Urinary bladder (tissue), 4 donors: ENCODE results near the gene TPST1. TPM values are rescaled to one million over a fixed set of nuclear protein-coding genes. Genes with fewer than 3 reads are reported as not detected.
"Not testable (repeated sequence)": the region's sequence is repeated elsewhere in the genome, so short reads cannot be mapped to it uniquely, and the experiment has no call there.

Experiments used
- DNase-seq: peaks from one replicate; pipeline ENCODE4 v3.0.0-alpha.2; 2015; ENCODE audit errors: extremely low spot score
- H3K27ac ChIP-seq: one replicate; pipeline ENCODE4 v1.5.1; 2013; ENCODE audit warnings: low read depth, mild to moderate bottlenecking, moderate library complexity
- H3K36me3 ChIP-seq: one replicate; pipeline ENCODE4 v1.6.1; 2013; ENCODE audit warnings: mild to moderate bottlenecking, moderate library complexity; ENCODE audit not compliant: insufficient read depth
- H3K4me1 ChIP-seq: one replicate; pipeline ENCODE4 v1.6.1; 2013; ENCODE audit warnings: mild to moderate bottlenecking, moderate library complexity; ENCODE audit not compliant: insufficient read depth
- H3K4me3 ChIP-seq: one replicate; pipeline ENCODE4 v1.5.1; 2013; ENCODE audit warnings: low read depth, low read length
- WGBS: extraction: QIAGEN DNeasy Blood & Tissue Kit; methylation state at CpG from one replicate; pipeline ENCODE4 v1.1.7; 2013; 5-methylcytosine and 5-hydroxymethylcytosine counted together
- polyA plus RNA-seq: library from polyadenylated mRNA; stranded (reverse); fragments of 200-250 nt; gene quantifications from one replicate; pipeline ENCODE4 v1.2.3, GENCODE V29; 2013
- total RNA-seq: library from RNA; depleted of rRNA; stranded (reverse); fragments of >200 nt; gene quantifications from one replicate; pipeline ENCODE4 v1.2.3, GENCODE V29; 2014
- donor health status: healthy with polysubstance abuse.
- donor health status: healthy.

TPST1 gene
- total and polyA plus RNA-seq, 2 donors, result 72.8 to 172 TPM

DNA sequence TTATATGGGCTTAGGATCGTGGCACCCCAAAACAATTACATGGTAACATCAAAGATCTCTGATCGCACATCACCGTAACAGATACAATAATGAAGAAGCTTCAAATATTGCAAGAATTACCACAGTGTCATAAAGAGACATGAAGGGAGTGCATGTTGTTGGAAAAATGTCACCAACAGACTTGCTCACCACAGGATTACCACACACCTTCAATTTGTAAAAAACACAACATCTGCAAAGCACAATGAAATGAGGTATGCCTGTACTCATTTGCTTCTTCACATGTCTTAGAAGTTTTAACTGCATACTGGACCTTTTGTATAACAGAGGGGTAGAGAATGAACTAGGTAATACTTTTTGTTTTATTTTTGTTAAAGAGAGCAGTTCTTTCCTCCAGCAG is 96.6 kb downstream of the TPST1 start:
- WGBS, result 96% methylated on average over 3 of the region's 3 CpGs
- no peak for DNase-seq
- H3K27ac ChIP-seq, result no peak overlapping the region
- H3K36me3 ChIP-seq, result no peaks in the 10 kb centered on the region
- H3K4me1 ChIP-seq, result no peaks in the 10 kb centered on the region
- H3K4me3 ChIP-seq, result no peak overlapping the region

DNA sequence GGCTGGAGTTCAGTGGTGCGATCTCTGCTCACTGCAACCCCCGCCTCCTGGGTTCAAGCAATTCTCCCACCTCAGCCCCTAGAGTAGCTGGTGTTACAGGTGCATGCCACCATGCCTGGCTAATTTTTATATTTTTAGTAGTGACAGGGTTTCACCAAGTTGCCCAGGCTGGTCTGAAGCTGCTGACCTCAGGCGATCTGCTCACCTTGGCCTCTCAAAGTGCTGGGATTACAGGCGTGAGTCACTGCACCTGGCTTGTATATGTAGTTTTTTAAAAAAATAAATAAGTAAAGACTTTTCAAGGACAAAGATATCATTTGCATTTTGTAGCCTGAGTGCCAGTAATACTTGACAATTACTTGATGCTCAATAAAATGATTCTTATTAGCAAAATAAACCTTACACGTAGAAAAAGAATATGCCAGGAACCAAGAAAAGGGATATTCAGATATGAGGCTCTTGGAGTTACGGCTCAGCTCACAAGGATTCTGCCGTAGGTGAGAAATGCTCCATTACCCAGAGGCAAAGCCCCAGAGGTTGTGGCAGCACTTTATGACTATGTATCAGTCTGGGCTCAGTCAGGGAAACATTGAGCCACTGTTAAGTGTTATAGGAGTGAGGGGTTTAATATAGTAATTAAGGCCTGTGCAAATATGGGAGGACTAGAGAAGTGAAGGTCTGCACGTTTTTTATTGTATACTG is 98.5 kb downstream of the TPST1 start:
- WGBS, result 80% methylated on average over 8 of the region's 8 CpGs

DNA sequence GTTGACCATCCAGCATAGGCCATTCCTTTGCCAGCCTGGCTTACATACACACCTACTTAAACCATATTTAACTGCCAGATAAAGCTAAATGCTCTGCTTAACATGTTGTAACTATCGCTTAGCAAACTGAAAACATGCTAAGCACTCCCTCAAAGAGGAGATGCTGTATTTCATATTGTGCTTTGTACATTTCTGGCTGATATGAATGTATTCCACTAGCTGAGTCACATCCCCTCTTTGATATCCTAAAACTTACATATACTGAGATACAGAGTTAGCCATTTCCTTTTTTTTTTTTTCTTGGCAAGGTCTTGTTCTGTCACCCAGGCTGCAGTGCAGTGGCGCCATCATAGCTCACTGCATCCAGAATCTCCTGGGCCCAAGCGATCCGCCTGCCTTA is 99.4 kb downstream of the TPST1 start:
- WGBS, result 91% methylated on average over 4 of the region's 4 CpGs
- Histone ChIP-seq H3K4me3 (no peak overlapping the region), H3K36me3 (no peaks in the 10 kb centered on the region), H3K27ac (no peak overlapping the region), H3K4me1 (no peaks in the 10 kb centered on the region)
- no peak for DNase-seq

More for the DNA sequence above, 98.5 kb downstream of the TPST1 start:
- no peak overlapping the region for H3K27ac ChIP-seq
- no peaks in the 10 kb centered on the region for H3K4me1 ChIP-seq
- H3K4me3 ChIP-seq, result no peak overlapping the region
- H3K36me3 ChIP-seq, result no peaks in the 10 kb centered on the region
- DNase-seq, result no peak

DNA sequence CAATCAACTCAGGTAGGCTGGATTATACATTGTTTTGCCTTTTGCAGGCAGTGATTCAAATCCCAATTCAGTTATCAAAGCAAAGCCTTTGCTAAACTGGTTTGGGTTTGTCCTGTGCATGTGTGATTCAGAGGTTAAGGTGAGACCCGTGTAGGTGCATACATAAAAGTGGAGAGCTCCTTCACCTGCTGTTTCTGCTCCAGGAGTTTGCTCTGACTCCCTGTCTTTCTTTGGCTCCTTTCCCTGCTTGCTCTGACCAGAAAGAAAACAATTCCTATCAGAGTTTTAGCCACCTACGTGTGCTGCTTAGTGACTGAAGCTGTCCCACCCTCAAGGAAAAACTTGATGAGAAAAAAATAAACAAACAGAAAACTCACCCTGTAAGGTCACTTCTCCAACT is 101.1 kb downstream of the TPST1 start:
- H3K4me3 ChIP-seq, result no peak overlapping the region
- H3K27ac ChIP-seq, result no peak overlapping the region
- DNase-seq, result peak; percentile 15
- WGBS, result 33% methylated on average over 2 of the region's 2 CpGs
- peaks cover 2% of the 10 kb centered on the region for H3K4me1 ChIP-seq
- no peaks in the 10 kb centered on the region for H3K36me3 ChIP-seq

DNA sequence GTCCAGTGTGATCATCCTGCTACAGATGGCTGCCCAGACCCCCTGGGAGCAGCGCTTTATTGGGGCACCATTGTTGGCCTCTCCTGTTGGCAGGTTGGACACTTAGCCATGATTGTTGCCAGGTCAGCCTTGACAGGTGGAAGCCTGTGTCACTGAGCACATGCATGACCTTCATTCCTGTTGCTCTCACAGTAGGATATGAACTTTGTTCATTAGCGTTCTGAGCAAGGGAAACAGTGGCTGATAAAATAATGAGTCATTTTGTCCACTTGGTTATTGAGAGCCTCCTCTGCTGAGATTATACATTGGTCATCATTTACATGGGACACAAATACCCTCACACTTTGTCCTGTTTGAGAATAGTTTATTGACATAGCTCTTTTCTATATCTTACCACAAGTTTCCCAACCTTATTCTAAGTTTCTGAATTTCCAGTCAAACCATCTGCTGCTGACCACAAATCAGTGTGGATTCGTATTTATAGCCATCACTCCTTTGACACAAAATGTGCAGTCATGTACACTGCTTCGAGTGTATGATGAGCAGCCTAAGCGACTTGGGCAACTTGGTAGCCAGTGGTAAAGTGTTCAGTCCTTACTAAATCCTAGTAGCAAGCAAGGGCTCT is 102.6 kb downstream of the TPST1 start:
- Histone ChIP-seq H3K27ac (no peak overlapping the region), H3K4me3 (no peak overlapping the region), H3K36me3 (no peaks in the 10 kb centered on the region), H3K4me1 (peaks cover 2% of the 10 kb centered on the region)
- DNase-seq, result no peak
- WGBS, result 82% methylated on average over 5 of the region's 5 CpGs

DNA sequence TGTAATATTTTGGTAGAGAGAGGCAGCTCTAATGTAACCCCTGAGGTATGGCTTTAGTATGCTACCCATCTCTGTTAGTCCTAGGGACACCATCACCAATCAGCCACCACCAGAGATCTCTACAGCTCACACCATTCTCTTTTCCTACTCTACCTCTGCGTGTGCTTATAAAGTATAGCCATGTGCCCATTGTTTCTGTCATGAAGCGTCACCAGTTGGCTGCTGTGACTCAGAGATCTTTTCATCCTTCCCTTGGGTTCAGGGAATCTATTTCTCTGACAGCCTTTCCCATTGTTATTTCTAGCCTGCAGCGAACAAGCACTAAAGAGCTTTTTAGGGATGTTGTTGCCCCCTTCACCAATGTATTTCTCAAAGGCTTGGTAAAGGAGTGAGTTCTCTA is 103.3 kb downstream of the TPST1 start:
- DNase-seq, result no peak
- H3K4me1 ChIP-seq, result peaks cover 2% of the 10 kb centered on the region
- no peak overlapping the region for H3K27ac ChIP-seq
- 92% methylated on average over 3 of the region's 3 CpGs for WGBS
- no peaks in the 10 kb centered on the region for H3K36me3 ChIP-seq
- no peak overlapping the region for H3K4me3 ChIP-seq

DNA sequence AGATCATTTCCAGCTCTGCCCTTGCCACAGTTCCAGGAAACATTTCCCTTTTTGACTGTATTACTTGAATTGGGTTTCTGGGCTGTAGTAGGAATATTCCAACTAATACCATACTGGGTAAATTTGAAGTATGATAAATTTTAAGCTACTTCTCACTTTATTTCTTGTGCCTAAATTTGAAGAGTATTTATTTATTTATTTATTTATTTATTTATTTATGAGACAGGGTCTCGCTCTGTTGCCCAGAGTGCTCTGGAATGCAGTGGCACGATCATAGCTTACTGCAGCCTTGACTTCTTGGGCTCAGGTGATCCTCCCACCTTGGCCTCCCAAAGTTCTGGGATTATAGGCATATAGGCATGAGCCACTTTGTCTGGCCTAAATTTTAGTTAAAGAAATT is 105.5 kb downstream of the TPST1 start:
- H3K36me3 ChIP-seq, result no peaks in the 10 kb centered on the region
- H3K4me1 ChIP-seq, result peaks cover 2% of the 10 kb centered on the region
- DNase-seq, result no peak
- H3K27ac ChIP-seq, result no peak overlapping the region
- 97% methylated on average over 2 of the region's 2 CpGs for WGBS
- no peak overlapping the region for H3K4me3 ChIP-seq

DNA sequence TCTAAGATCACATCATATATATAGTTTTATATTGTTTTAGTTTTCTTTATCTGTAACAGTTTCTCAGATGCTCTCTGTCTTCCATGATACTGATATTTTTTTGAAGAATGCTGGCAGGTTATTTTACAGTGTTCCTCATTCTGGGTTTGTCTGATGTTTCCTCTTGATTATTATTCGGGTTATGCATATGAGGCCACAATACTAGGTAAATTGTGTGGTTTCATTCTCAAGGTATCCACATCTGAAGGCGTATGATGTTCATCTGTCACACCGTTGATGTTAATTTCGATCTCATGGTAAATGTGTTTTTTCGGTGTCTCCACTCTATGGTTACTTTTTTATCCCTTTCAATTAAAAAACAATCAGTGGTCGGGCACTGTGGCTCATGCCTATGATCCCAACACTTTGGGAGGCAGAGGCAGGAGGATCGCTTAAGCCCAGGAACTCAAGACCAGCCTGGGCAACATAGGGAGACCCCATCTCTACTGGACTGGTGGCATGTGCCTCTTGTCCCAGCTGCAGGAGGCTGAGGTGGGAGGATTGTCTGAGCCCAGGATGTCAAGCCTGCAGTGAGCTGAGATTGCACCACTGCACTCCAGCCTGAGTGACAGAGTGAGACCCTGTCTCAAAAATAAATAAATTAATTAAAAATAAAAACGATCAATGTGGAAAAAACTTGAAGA is 108.9 kb downstream of the TPST1 start:
- 88% methylated on average over 8 of the region's 8 CpGs for WGBS
- no peak overlapping the region for H3K4me3 ChIP-seq
- H3K4me1 ChIP-seq, result peaks cover 2% of the 10 kb centered on the region
- no peak for DNase-seq
- H3K27ac ChIP-seq, result no peak overlapping the region
- H3K36me3 ChIP-seq, result no peaks in the 10 kb centered on the region

DNA sequence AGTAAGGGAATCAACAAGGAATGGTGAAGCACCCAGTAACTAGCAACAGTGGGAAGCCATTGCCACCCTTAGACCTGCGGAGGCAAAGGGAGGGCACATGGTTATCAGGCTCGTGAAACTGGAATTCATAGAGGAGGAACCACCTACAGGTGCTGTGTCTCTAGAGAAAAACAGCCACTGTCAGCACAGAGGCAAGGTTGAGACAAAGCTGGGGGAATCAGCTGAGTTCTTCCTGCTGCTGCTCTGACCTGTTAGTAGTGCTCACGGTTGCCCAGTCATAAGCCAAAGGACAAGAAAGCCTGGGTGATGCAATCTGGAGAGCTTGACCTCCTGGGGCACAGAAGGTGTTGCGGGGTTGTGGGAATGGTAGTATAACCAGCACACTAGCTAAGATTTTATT is 110.1 kb downstream of the TPST1 start:
- no peak overlapping the region for H3K27ac ChIP-seq
- no peak for DNase-seq
- peaks cover 2% of the 10 kb centered on the region for H3K4me1 ChIP-seq
- no peak overlapping the region for H3K4me3 ChIP-seq
- no peaks in the 10 kb centered on the region for H3K36me3 ChIP-seq
- WGBS, result 72% methylated on average over 4 of the region's 4 CpGs

DNA sequence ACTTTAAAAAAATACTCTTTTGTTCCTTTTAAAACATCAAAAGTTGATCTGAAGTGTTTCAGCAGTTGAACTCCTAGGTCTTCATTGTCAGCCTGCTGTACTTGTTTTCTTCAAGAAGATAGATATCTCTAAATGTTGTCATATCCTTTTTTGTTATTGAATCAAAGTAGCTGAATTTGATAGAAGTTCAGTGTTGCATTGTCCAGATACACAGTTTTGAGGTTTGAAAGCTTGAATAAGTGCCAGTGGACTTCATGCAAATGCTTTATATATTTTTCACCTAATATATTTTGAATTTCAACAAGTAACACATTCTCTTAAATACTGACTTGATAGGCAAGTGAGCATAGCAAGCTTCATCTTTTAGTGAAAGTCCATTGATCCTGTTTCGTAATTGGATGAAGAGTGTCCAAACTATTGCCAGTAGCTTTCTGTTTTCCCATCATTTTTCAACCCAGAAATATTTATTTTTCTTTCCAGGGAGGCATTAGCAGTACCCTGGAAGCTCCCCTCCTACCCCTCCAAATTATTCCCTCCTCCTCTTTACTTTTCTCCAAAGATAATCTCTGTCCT is 114.4 kb downstream of the TPST1 start:
- DNase-seq, result no peak
- no peaks in the 10 kb centered on the region for H3K4me1 ChIP-seq
- H3K4me3 ChIP-seq, result no peak overlapping the region
- 81% methylated on average over 1 of the region's 1 CpG for WGBS
- peak overlapping the region; percentile 23 for H3K27ac ChIP-seq
- no peaks in the 10 kb centered on the region for H3K36me3 ChIP-seq

DNA sequence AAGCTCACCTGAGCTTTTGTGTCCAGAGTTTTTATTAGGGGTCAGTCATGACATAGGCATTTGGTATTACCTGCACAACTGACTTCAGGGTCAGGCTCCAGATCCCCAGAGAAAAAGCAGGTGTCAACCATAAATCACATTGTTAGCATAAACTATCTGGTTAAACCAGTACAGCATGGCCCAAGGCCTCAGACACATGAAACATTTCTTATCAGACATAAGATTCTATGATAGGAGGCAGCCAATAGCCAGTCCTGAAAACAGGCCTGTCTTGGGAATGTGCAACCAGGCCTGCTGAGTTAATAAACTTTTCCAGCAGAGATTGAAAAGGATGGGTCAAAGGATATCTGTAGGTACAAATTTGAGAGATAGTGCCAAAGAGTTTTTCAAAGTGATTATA is 116.1 kb downstream of the TPST1 start:
- Histone ChIP-seq H3K27ac (no peak overlapping the region), H3K36me3 (no peaks in the 10 kb centered on the region), H3K4me3 (no peak overlapping the region), H3K4me1 (no peaks in the 10 kb centered on the region)
- DNase-seq, result no peak

DNA sequence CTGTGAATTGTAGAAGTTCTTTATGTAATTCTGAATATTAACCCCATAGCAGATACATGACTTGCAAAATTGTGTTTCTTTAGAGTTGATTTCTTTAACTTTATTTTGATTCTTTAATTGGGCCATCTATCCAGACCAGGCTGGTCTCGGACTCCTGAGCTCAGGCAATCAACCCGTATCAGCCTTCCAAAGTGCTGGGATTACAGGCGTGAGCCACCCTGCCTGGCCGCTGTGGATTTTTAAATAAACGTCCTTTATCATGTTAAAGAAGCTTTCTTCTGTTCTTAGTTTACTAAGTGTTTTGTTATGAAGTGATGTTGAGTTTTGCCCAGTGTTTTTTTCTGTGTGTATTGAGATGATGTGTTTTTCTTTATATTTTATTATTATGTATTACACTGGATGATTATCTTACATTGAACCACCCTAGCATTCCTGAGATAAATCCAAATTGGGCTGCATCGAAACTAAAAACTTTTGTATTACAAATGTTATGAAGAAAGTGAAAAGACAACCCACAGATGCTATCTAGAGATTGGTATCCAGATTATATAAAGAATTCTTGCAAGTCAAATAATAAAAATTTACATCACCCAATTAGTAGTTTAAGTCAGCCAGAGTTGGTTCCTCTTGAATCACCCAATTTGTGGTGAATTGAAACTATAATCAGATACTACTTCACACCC is 118.1 kb downstream of the TPST1 start:
- Histone ChIP-seq H3K4me3 (no peak overlapping the region), H3K4me1 (no peaks in the 10 kb centered on the region), H3K27ac (no peak overlapping the region), H3K36me3 (no peaks in the 10 kb centered on the region)
- WGBS, result 45% methylated on average over 6 of the region's 6 CpGs
- DNase-seq, result no peak

DNA sequence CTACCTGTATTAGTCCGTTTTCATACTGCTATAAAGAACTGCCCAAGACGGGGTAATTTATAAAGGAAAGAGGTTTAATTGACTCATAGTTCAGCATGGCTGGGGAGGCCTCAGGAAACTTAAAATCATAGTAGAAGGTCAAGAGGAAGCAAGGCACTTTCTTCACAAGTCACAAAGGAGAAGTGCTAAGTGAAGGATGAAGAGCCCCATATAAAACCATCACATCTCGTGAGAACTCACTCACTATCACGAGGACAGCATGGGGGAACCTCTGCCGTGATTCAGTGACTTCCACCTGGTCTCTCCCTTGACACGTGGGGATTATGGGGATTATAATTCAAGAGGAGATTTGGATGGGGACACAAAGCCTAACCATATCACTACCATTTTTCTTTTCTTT is 119.9 kb downstream of the TPST1 start:
- H3K4me1 ChIP-seq, H3K27ac ChIP-seq, H3K4me3 ChIP-seq, H3K36me3 ChIP-seq, DNase-seq: not testable (repeated sequence)
- WGBS, result 76% methylated on average over 6 of the region's 6 CpGs
